ENCODE measurements around the gene COL4A2. TPM values are rescaled to one million over a fixed set of nuclear protein-coding genes. Genes with fewer than 3 reads are reported as not detected.

The COL4A2 gene
- polyA plus RNA-seq, 2 of the 4 experiments (the other 2 are of a cell fraction) = 46.9 to 119 TPM

- TF ChIP-seq ZC3H11A (IDR thresholded peaks at IDR 0.05) (no peak), NFE2L2 (conservative IDR thresholded peaks at IDR 0.05; ENCODE audit: low read length) (no peak), ZSCAN20 (CRISPR knock-in tag; IDR thresholded peaks at IDR 0.05) (no peak), CHD4 (IDR thresholded peaks at IDR 0.05; ENCODE audit: borderline replicate concordance) (no peak)
- TF ChIP-seq, protein P1, sequence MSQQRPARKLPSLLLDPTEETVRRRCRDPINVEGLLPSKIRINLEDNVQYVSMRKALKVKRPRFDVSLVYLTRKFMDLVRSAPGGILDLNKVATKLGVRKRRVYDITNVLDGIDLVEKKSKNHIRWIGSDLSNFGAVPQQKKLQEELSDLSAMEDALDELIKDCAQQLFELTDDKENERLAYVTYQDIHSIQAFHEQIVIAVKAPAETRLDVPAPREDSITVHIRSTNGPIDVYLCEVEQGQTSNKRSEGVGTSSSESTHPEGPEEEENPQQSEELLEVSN (IDR thresholded peaks at IDR 0.05; ENCODE audit: borderline replicate concordance, low read depth) = no peak
These were observed 22.8 kb downstream of the COL4A2 start (continued) for GRCh38 chr13:110329798-110330461.

GRCh38 chr13:110330491-110331011, 23.5 kb downstream of the COL4A2 start:
- Histone ChIP-seq H3K4me2 (peak overlapping the region; percentile 19; the same call in 2 of the 3 replicates), H3K9me3 (no peaks in the 10 kb centered on the region), H3K27ac (peak overlapping the region in 1 of 2 experiments; percentile 47; a peak in 3 of 6 replicates), H3K4me1 (peaks cover 32% of the 10 kb centered on the region), H3K4me3 (no peak overlapping the region)
- 90% methylated on average over 11 of the region's 11 CpGs for WGBS (ENCODE audit: missing lambda C conversion rate)
- ATAC-seq (no peak), FAIRE-seq (no peak), DNase-seq (ENCODE audit: low read depth in 1 of 2, low spot score in 1 of 2) (no peak)
- TF ChIP-seq JUN (IDR thresholded peaks at IDR 0.05) (no peak), CHD2 (IDR thresholded peaks at IDR 0.05; ENCODE audit: low read length, partially characterized antibody) (no peak), JUNB (IDR thresholded peaks at IDR 0.05) (no peak), NFE2L2 (conservative IDR thresholded peaks at IDR 0.05; ENCODE audit: low read length) (no peak), RAD21 (conservative IDR thresholded peaks at IDR 0.05 in 1 of 2, IDR thresholded peaks at IDR 0.05 in 1 of 2) (no peak), POLR2A (IDR thresholded peaks at IDR 0.05; ENCODE audit: low read length) (no peak), RNF2 (IDR thresholded peaks at IDR 0.05; ENCODE audit: borderline replicate concordance, low read depth) (no peak), ZFP36 (IDR thresholded peaks at IDR 0.05; ENCODE audit: borderline replicate concordance, partially characterized antibody) (no peak), ZNF302 (CRISPR knock-in tag; IDR thresholded peaks at IDR 0.05) (no peak), FOSL2 (IDR thresholded peaks at IDR 0.05) (no peak), FOSL2 (CRISPR knock-in tag; IDR thresholded peaks at IDR 0.05) (no peak), HOXB13 (CRISPR knock-in tag; IDR thresholded peaks at IDR 0.05; ENCODE audit: low read depth) (no peak), BHLHE40 (IDR thresholded peaks at IDR 0.05; ENCODE audit: low read depth, low read length) (no peak), KDM1A (IDR thresholded peaks at IDR 0.05; ENCODE audit: low read depth) (no peak), MAZ (IDR thresholded peaks at IDR 0.05; ENCODE audit: borderline replicate concordance, low read depth, low read length) (no peak), HDAC2 (IDR thresholded peaks at IDR 0.05) (no peak), GATA3 (IDR thresholded peaks at IDR 0.05; ENCODE audit: borderline replicate concordance) (no peak), CBX8 (IDR thresholded peaks at IDR 0.05) (no peak), EHF (CRISPR knock-in tag; IDR thresholded peaks at IDR 0.05) (no peak), RCOR1 (IDR thresholded peaks at IDR 0.05; ENCODE audit: low read depth, low read length) (no peak)
- TF ChIP-seq, protein P2, sequence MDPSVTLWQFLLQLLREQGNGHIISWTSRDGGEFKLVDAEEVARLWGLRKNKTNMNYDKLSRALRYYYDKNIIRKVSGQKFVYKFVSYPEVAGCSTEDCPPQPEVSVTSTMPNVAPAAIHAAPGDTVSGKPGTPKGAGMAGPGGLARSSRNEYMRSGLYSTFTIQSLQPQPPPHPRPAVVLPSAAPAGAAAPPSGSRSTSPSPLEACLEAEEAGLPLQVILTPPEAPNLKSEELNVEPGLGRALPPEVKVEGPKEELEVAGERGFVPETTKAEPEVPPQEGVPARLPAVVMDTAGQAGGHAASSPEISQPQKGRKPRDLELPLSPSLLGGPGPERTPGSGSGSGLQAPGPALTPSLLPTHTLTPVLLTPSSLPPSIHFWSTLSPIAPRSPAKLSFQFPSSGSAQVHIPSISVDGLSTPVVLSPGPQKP (IDR thresholded peaks at IDR 0.05; ENCODE audit: low read depth, low read length) = no peak
- ChIA-PET CTCF (no interaction called here), POLR2A (no interaction called here)

DNA sequence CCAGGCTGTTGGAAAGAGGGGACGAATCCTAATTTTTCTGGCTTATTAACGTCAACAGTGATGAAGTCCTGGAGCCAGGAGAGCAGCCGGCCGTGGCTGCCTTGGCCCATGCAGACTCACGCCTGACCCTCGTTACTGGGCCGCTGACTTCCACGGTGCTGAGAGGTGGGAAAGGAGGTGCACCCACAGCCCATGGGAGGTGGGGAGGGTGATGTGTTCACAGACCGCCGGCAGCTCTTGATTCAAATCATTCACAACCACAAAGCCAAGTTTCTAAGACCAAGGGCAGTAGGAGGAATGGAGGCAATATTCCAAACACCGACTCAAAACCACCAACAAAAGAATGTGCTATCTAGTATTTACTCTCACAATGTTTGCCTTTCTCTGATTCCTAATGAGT, 24.3 kb downstream of the COL4A2 start:
- Histone ChIP-seq H3K4me1 (peaks cover 26% of the 10 kb centered on the region), H3K4me2 (no peak overlapping the region), H3K27ac (no peak overlapping the region), H3K4me3 (no peak overlapping the region), H3K9me3 (no peaks in the 10 kb centered on the region)
- ATAC-seq (no peak), DNase-seq (ENCODE audit: low read depth in 1 of 2, low spot score in 1 of 2) (no peak), FAIRE-seq (no peak)
- ChIA-PET CTCF (interaction anchor here (1.0 kb wide), 1 partner anchor 8 kb away, joined by 3 read pairs; no protein-coding TSS in a partner anchor), POLR2A (no interaction called here)
- TF ChIP-seq, protein P3, sequence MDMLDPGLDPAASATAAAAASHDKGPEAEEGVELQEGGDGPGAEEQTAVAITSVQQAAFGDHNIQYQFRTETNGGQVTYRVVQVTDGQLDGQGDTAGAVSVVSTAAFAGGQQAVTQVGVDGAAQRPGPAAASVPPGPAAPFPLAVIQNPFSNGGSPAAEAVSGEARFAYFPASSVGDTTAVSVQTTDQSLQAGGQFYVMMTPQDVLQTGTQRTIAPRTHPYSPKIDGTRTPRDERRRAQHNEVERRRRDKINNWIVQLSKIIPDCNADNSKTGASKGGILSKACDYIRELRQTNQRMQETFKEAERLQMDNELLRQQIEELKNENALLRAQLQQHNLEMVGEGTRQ (IDR thresholded peaks at IDR 0.05) = no peak
- TF ChIP-seq FOSL2 (IDR thresholded peaks at IDR 0.05) (no peak), FOSL2 (CRISPR knock-in tag; IDR thresholded peaks at IDR 0.05) (no peak), MAX (IDR thresholded peaks at IDR 0.05) (no peak), CHD2 (IDR thresholded peaks at IDR 0.05; ENCODE audit: low read length, partially characterized antibody) (no peak)
- TF ChIP-seq, protein P4, sequence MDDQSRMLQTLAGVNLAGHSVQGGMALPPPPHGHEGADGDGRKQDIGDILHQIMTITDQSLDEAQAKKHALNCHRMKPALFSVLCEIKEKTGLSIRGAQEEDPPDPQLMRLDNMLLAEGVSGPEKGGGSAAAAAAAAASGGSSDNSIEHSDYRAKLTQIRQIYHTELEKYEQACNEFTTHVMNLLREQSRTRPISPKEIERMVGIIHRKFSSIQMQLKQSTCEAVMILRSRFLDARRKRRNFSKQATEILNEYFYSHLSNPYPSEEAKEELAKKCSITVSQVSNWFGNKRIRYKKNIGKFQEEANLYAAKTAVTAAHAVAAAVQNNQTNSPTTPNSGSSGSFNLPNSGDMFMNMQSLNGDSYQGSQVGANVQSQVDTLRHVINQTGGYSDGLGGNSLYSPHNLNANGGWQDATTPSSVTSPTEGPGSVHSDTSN (IDR thresholded peaks at IDR 0.05) = no peak
- 89% methylated on average over 11 of the region's 11 CpGs for WGBS (ENCODE audit: missing lambda C conversion rate)
